Bronchial epithelial cell (primary cell): Measurements from ENCODE around the gene FCHO2. TPM values are rescaled to one million over a fixed set of nuclear protein-coding genes. Genes with fewer than 3 reads are reported as not detected.
"Not testable (repeated sequence)": the region's sequence is repeated elsewhere in the genome, so short reads cannot be mapped to it uniquely, and the experiment has no call there.

Experiments used
- DNase-seq: peaks from one replicate; pipeline ENCODE4 v3.0.0-alpha.2; 2010; ENCODE audit warnings: low read depth
- FAIRE-seq: peaks from 2 replicates; lab custom pipeline; 2011; peaks lifted over from hg19 to GRCh38; lab: Jason Lieb, UNC
- H3K27me3 ChIP-seq: 2 replicates; pipeline ENCODE4 v1.5.1; 2011; ENCODE audit warnings: low read length; ENCODE audit not compliant: control insufficient read depth, insufficient read depth
- H3K36me3 ChIP-seq: 2 replicates; pipeline ENCODE4 v1.5.1; 2011; ENCODE audit warnings: low read length; ENCODE audit not compliant: control insufficient read depth, insufficient read depth
- H3K4me3 ChIP-seq: 2 replicates; pipeline ENCODE4 v1.5.1; 2011; ENCODE audit warnings: mild to moderate bottlenecking, low read depth, low read length, control low read depth
- CTCF ChIP-seq: IDR thresholded peaks from 2 replicates; pipeline ENCODE4 v1.5.1; 2011; ENCODE audit warnings: mild to moderate bottlenecking, moderate library complexity, low read length, control low read depth, inconsistent platforms; ENCODE audit not compliant: insufficient read depth, severe bottlenecking
- total RNA-seq: library from RNA; depleted of rRNA; stranded (reverse); fragments of >200 nt; gene quantifications from 2 replicates; pipeline ENCODE4 v1.2.1, GENCODE V29; 2014

The FCHO2 gene
- total RNA-seq, 1 donor from 2014 or later, result 10.5 TPM

- TF ChIP-seq CTCF, result no peak
- Histone ChIP-seq H3K36me3 (no peaks in the 10 kb centered on the region), H3K4me3 (no peak overlapping the region), H3K27me3 (no peaks in the 10 kb centered on the region)
- DNase-seq (no peak), FAIRE-seq (no peak)
Measured at GRCh38 chr5:72921886-72922285, 34.0 kb upstream of the FCHO2 start.

GRCh38 chr5:72922422-72922821 lies 33.4 kb upstream of the FCHO2 start:
- Histone ChIP-seq H3K4me3 (no peak overlapping the region), H3K27me3 (no peaks in the 10 kb centered on the region), H3K36me3 (no peaks in the 10 kb centered on the region)
- no peak for DNase-seq
- no peak for TF ChIP-seq CTCF
- FAIRE-seq, result no peak

GRCh38 chr5:72925336-72926010 lies 30.4 kb upstream of the FCHO2 start:
- no peak for TF ChIP-seq CTCF
- no peaks in the 10 kb centered on the region for H3K27me3 ChIP-seq
- FAIRE-seq, result no peak
- DNase-seq, result no peak
- H3K36me3 ChIP-seq, result no peaks in the 10 kb centered on the region
- no peak overlapping the region for H3K4me3 ChIP-seq

- FAIRE-seq, H3K4me3 ChIP-seq, DNase-seq, H3K27me3 ChIP-seq, H3K36me3 ChIP-seq: not testable (repeated sequence)
Measured at GRCh38 chr5:72932686-72933085, 23.2 kb upstream of the FCHO2 start.

- H3K36me3 ChIP-seq, DNase-seq, H3K27me3 ChIP-seq, FAIRE-seq, H3K4me3 ChIP-seq: not testable (repeated sequence)
Measured at GRCh38 chr5:72934953-72935725, 20.7 kb upstream of the FCHO2 start.

- FAIRE-seq (no peak), DNase-seq (no peak)
- Histone ChIP-seq H3K27me3 (no peaks in the 10 kb centered on the region), H3K4me3 (no peak overlapping the region), H3K36me3 (no peaks in the 10 kb centered on the region)
- no peak for TF ChIP-seq CTCF
Measured at GRCh38 chr5:72936893-72937292, 18.9 kb upstream of the FCHO2 start.
